OCI-LY7 (cell line): ENCODE data around the gene LTBR.

Experiments used
- CTCF ChIP-seq: fragments of 200-600 bp; sonication (generic); conservative IDR thresholded peaks from 2 replicates; pipeline ENCODE4 v1.5.1; 2014; ENCODE audit warnings: mild to moderate bottlenecking, antibody characterized with exemption, low read length, moderate library complexity, mixed read lengths
- EZH2phosphoT487 ChIP-seq: fragments of 200-600 bp; sonication (generic); IDR thresholded peaks from 2 replicates; pipeline ENCODE4 v1.6.1; 2018; ENCODE audit warnings: low read depth, borderline replicate concordance, mild to moderate bottlenecking, mixed run types, antibody characterized with exemption, low read length, moderate library complexity, mixed read lengths

GRCh38 chr12:6428326-6428725 lies 44.4 kb downstream of the LTBR start:
- TF ChIP-seq CTCF (no peak), EZH2phosphoT487 (no peak)
